GM18502 (cell line): Measurements from ENCODE around the gene ABCA10.
"Not testable (repeated sequence)": the region's sequence is repeated elsewhere in the genome, so short reads cannot be mapped to it uniquely, and the experiment has no call there.

ENCODE experiments used
- ATAC-seq: cut with Tn5 transposase; IDR thresholded peaks from one replicate; pipeline ENCODE4 v1.9.1; 2021; ENCODE audit warnings: mild to moderate bottlenecking; ENCODE audit not compliant: unreplicated experiment, poor library complexity

The ABCA10 gene

GRCh38 chr17:69228576-69228975, at the start of gene ABCA10:
ABCA10 (minus strand) TSS chr17:69228824; CDS start chr17:69225358, 3,466 bp downstream.
- ATAC-seq = no peak

GRCh38 chr17:69276279-69276678, 47.7 kb upstream of the ABCA10 start:
- ATAC-seq = not testable (repeated sequence)

- no peak for ATAC-seq
Observed at GRCh38 chr17:69275751-69276150, 47.1 kb upstream of the ABCA10 start.

- ATAC-seq = no peak
Observed at GRCh38 chr17:69271023-69271422, 42.4 kb upstream of the ABCA10 start.

GRCh38 chr17:69269131-69269998, 40.7 kb upstream of the ABCA10 start:
- no peak for ATAC-seq

- no peak for ATAC-seq
Observed at GRCh38 chr17:69268543-69269014, 40.0 kb upstream of the ABCA10 start.

- ATAC-seq = no peak
Observed at GRCh38 chr17:69267219-69267618, 38.6 kb upstream of the ABCA10 start.

- ATAC-seq = no peak
Observed at GRCh38 chr17:69265873-69266272, 37.2 kb upstream of the ABCA10 start.

GRCh38 chr17:69254187-69254586, 25.6 kb upstream of the ABCA10 start:
- no peak for ATAC-seq

- ATAC-seq = no peak
Observed at GRCh38 chr17:69250641-69251040, 22.0 kb upstream of the ABCA10 start.

- peak; percentile 65 for ATAC-seq
Observed at GRCh38 chr17:69246726-69247375, 18.2 kb upstream of the ABCA10 start.

- no peak for ATAC-seq
Observed at GRCh38 chr17:69246202-69246601, 17.6 kb upstream of the ABCA10 start.

GRCh38 chr17:69245617-69246016, 17.0 kb upstream of the ABCA10 start:
- ATAC-seq = no peak

- ATAC-seq = no peak
Observed at GRCh38 chr17:69239611-69240600, 11.3 kb upstream of the ABCA10 start.

GRCh38 chr17:69236946-69237345, 8.3 kb upstream of the ABCA10 start:
- no peak for ATAC-seq

- ATAC-seq = no peak
Observed at GRCh38 chr17:69236464-69236863, 7.8 kb upstream of the ABCA10 start.

- ATAC-seq = peak; percentile 94
Observed at GRCh38 chr17:69235338-69236058, 6.9 kb upstream of the ABCA10 start.

GRCh38 chr17:69232650-69233049, 4.0 kb upstream of the ABCA10 start:
- ATAC-seq = no peak

- ATAC-seq = no peak
Observed at GRCh38 chr17:69231521-69231920, 2.9 kb upstream of the ABCA10 start.

- no peak for ATAC-seq
Observed at GRCh38 chr17:69230939-69231338, 2.3 kb upstream of the ABCA10 start.
